Fibroblast of skin of back (primary cell): Measurements from ENCODE around the gene ZNF366.
A peak's percentile ranks its signal among the peaks of the same experiment; 100 is the strongest.

Experiments
- DNase-seq: peaks from one replicate; pipeline ENCODE4 v3.0.0-alpha.2; 2013

The ZNF366 gene

GRCh38 chr5:72519111-72519510 is 11.9 kb upstream of the ZNF366 start:
- no peak for DNase-seq

GRCh38 chr5:72518001-72518683 is 10.9 kb upstream of the ZNF366 start:
- peak; percentile 55 for DNase-seq

- DNase-seq: no peak
Measured at GRCh38 chr5:72516916-72517315, 9.7 kb upstream of the ZNF366 start.

- DNase-seq: peak; percentile 11
Measured at GRCh38 chr5:72515211-72515610, 8.0 kb upstream of the ZNF366 start.

- no peak for DNase-seq
Measured at GRCh38 chr5:72512593-72512860, 5.3 kb upstream of the ZNF366 start.

GRCh38 chr5:72511774-72512592 is 4.8 kb upstream of the ZNF366 start:
- peak; percentile 66 for DNase-seq

- DNase-seq: peak; percentile 49
Measured at GRCh38 chr5:72511366-72511765, 4.2 kb upstream of the ZNF366 start.

- DNase-seq: peak; percentile 92
Measured at GRCh38 chr5:72510610-72511181, 3.5 kb upstream of the ZNF366 start.

GRCh38 chr5:72509401-72509800 is 2.2 kb upstream of the ZNF366 start:
- no peak for DNase-seq

GRCh38 chr5:72508241-72509170 is 1.3 kb upstream of the ZNF366 start:
- DNase-seq: no peak

GRCh38 chr5:72507907-72508238 is 663 bp upstream of the ZNF366 start:
- DNase-seq: peak; percentile 37

- DNase-seq: no peak
Measured at GRCh38 chr5:72506158-72506549, 1.1 kb downstream of the ZNF366 start.

- DNase-seq: no peak
Measured at GRCh38 chr5:72505539-72506157, 1.6 kb downstream of the ZNF366 start.

GRCh38 chr5:72505016-72505415 is 2.2 kb downstream of the ZNF366 start:
- DNase-seq: no peak

- peak; percentile 83 for DNase-seq
Measured at GRCh38 chr5:72503888-72504491, 3.2 kb downstream of the ZNF366 start.

- peak; percentile 30 for DNase-seq
Measured at GRCh38 chr5:72501488-72501887, 5.7 kb downstream of the ZNF366 start.

- DNase-seq: no peak
Measured at GRCh38 chr5:72499730-72500129, 7.5 kb downstream of the ZNF366 start.

GRCh38 chr5:72499090-72499489 is 8.1 kb downstream of the ZNF366 start:
- DNase-seq: no peak

- peak; percentile 88 for DNase-seq
Measured at GRCh38 chr5:72498284-72498683, 8.9 kb downstream of the ZNF366 start.

- DNase-seq: no peak
Measured at GRCh38 chr5:72497823-72498222, 9.4 kb downstream of the ZNF366 start.

GRCh38 chr5:72495410-72495809 is 11.8 kb downstream of the ZNF366 start:
- no peak for DNase-seq

GRCh38 chr5:72494623-72495124 is 12.5 kb downstream of the ZNF366 start:
- no peak for DNase-seq
